Stimulated activated CD4-positive, alpha-beta T cell treated with anti-CD3 and anti-CD28 coated beads, Interleukin-15, amount 100 ng/mL, for 1 hour (primary cell): ENCODE data around the gene MTFMT.

Experiments used
- DNase-seq, 2 donors: peaks; one replicate each; pipeline ENCODE4 v3.0.0-alpha.2; 2020; ENCODE audit warnings: low read depth in 1 of 2, low spot score in 1 of 2

Gene MTFMT

GRCh38 chr15:64989416-64990167 is 39.8 kb downstream of the MTFMT start, which contains the start of gene SPG21:
Gene SPG21, minus strand, starts transcription at chr15:64989914. Its CDS starts 6,345 bp downstream, at chr15:64983569.
- DNase-seq: peak; percentile 78 to 88

- no peak for DNase-seq
These were observed 42.3 kb downstream of the MTFMT start for GRCh38 chr15:64987136-64987535.

GRCh38 chr15:64985366-64986033 is 43.9 kb downstream of the MTFMT start:
- no peak for DNase-seq

GRCh38 chr15:64982472-64982871 is 47.0 kb downstream of the MTFMT start:
- no peak for DNase-seq

GRCh38 chr15:64981812-64982431 is 47.5 kb downstream of the MTFMT start:
- no peak for DNase-seq

GRCh38 chr15:64979252-64979710 is 50.2 kb downstream of the MTFMT start:
- DNase-seq: no peak

GRCh38 chr15:64975390-64975789 is 54.0 kb downstream of the MTFMT start:
- DNase-seq: no peak

GRCh38 chr15:64970698-64971097 is 58.7 kb downstream of the MTFMT start:
- no peak for DNase-seq

GRCh38 chr15:64969401-64969800 is 60.0 kb downstream of the MTFMT start:
- DNase-seq: no peak

- DNase-seq: no peak
These were observed 68.4 kb downstream of the MTFMT start for GRCh38 chr15:64961013-64961412.

GRCh38 chr15:64960153-64960552 is 69.3 kb downstream of the MTFMT start:
- DNase-seq: no peak

- DNase-seq: no peak
These were observed 70.3 kb downstream of the MTFMT start for GRCh38 chr15:64959128-64959527.

- DNase-seq: no peak
These were observed 75.0 kb downstream of the MTFMT start for GRCh38 chr15:64954395-64954794.

GRCh38 chr15:64951777-64952418 is 77.5 kb downstream of the MTFMT start:
- DNase-seq: no peak
